GM04504 (cell line): ENCODE data around the gene MBNL2.
"Not testable (repeated sequence)": the region's sequence is repeated elsewhere in the genome, so short reads cannot be mapped to it uniquely, and the experiment has no call there.

Experiments used
- DNase-seq: peaks from one replicate; pipeline ENCODE4 v3.0.0-alpha.2; 2012; ENCODE audit warnings: low read depth

The MBNL2 gene

DNA sequence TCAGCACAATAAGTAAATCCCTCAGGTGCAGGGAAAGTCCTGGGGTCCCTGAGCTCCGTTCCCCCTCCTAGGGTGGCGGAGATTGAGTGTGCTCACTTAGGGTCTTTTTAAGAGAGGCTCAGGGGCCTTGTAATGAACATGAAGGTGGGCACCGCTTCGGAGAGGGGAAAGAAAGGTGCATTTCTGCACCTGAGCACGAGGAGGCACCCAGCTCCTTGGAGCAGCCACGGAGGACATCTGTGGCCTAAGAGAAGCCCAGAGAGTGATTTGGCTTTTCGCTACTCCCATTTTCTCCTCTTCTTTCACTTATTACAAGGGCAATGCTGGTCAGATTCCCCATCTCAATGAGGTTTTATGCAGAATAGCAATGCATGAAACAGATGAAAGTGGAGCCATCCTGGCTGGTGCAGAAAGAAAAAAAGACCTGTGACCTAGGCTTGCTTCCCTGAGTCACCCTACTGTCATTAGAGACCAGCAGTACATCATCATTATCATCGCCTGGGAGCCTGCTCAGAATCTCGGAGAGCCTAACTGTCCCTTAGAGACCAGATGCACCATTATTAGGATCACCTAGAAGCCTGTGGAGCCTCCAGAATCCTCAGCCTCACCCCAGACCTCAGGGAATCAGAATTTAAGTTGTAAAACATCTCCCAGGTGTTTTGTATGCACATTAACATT is 125.3 kb downstream of the MBNL2 start:
- no peak for DNase-seq

DNA sequence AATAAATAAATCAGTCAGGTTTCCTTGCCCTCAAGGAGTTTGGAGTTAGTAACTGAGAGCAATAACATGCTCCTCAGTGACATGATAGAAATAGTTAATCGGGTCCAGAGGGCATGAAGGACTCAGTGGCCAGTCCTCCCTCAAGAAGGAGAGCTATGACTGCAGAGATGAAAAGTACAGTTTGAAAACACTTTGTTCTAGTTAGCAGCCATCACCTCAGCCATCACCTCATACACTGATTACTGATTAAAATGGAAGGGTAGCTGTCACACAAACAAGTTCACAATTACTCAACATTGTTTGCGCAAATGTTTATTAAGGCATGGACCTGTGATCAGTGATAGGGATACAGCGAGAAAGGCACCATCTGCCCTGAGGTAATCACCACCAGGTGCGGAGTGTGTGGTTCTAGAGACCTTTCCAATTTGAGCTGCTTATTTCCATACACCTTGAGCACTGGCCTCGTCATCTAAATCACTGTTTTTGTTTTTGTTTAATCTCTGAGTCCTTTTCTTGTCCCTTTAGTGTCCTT is 126.5 kb downstream of the MBNL2 start:
- DNase-seq: no peak

DNA sequence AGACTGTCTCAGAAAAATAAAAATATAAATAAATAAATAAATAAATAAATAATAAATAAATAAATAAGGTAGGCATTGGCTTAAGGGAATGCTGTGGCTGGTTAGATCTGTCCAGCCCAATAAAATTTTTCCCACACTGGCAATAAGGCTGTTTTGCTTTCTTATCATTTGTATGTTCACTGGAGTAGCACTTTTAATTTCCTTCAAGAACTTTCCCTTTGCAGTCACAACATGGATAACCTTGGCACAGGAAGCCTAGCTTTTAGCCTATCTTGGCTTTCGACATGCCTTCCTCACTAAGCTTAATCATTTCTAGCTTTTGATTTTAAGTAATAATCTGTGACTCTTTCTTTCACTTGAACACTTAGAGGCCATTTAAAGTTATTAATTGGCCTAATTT is 129.9 kb downstream of the MBNL2 start:
- not testable (repeated sequence) for DNase-seq

DNA sequence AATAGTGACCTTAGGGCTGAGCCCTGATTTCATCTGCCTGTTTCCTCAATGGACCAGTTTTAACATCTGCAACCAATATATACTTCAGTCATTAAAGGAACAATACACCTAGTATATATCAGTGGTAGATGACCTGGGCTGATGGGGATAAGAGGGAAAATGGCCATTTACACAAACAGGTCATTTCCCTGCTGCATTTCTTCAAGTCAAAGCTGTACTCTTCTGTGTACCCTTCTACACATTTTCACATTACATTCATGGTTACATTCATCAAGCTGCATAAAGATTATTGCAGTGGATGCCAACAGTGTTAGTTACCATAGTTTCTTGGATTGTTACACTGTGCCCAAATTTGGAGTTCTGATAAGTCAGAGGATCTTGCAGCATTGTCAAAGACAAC is 130.7 kb downstream of the MBNL2 start:
- DNase-seq: no peak

DNA sequence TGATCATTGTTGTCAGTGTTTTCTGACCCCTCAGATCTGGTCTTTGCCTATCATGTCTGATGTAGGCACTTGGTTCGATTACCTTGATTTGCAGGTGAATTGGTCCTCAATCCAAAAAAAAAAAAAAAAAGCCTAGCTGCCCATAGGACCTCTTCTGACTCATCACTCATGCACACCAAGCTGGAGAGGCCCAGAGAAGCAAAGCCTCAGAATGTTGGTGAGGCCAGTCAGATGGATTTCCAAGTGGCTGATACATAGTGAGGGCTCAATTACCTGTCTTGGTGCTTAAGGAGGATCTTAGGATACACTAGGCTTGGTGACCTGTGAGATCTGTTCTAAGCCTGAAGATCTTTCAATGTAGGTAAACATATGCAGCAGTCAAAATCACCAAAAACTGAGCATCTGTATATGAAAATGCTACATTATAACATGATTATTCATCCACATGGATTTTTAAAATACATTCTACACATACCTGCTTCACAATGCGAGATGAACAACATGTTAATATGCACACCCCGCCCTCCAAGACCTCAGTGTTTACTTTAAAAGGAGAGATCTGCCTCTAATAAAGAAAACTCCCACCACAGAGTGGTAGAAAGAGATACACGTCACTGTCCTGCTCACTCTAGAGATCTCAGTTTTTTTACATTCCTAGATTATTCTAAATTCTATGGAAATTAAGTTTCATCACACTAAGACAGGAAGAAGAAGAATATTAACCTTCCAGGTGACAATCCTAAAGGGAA is 132.0 kb downstream of the MBNL2 start:
- DNase-seq: no peak

DNA sequence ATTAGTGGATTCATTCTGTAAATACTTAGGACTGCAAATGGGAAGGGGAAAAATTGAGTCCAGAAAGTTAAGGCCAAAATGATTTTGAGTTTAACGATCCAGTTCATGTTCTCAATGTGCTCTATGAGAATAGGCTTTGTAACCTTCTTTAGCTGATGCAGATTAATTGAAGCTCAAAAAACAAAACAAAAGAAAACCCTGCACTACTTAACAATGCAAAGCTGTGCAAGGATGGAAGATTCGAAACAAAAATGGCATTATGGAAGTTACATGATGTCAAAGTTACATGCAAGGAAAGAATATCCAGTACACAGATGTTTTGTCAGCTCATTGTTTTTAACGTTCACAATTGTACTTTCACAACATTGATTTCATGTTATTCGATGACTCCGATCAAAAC is 132.7 kb downstream of the MBNL2 start:
- no peak for DNase-seq

DNA sequence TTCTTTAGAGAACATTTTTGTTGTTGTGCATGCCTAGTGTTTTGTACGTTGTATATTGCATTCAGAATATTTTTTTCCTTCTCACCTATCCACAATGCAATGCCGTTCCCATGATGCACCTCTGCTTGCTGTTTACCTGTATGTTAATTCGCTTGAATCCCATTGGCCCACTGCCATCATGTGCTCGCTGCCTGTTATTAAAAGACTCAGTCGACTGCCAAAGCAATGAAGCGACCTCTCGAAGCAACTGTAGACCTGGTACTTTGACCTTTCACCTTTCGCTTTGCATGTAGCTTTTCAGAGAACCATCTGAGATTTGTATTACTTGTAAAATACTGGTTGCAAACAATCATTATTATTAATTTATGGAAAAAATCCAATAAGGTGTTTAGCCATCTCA is 134.5 kb downstream of the MBNL2 start:
- no peak for DNase-seq

DNA sequence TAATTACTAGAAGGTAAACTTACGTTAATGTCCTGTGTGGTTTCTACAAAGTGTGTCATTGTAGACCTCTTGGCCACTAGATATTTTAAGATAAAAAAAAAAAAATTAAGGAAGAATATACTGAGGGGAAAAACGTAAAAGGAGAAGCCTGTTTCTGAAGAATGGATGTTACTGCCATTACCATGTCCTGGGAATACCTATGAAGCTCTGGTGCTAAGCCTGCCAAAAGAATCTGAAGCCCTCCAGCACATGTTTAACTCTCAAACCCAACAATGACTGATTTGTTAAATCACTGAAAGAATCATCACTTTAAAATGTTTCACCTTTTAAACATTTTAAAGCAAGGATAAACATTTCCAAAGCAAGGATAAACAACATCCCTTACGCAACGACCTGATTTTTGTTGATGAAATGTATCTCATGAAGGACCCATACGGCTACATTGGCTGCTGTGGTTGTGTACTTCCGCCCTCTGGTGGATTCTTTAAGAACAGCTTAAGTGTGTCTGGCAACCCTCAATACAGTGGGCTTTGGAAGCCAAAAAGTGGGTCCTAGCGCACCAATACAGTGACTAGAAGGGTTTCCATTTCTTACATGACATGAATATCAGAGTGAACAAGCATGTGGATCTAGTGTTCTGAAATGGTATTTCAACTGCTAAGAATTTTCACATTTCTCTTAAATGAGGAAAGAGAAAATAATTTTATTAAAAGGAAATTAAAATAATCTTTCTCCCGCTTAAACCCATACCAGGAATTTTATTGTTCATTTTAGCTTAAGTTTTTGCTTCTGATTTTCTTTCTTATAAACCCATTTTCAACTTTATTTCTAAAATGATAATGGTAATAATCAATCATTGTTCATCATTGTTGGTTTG is 137.3 kb downstream of the MBNL2 start:
- DNase-seq: peak; percentile 49

DNA sequence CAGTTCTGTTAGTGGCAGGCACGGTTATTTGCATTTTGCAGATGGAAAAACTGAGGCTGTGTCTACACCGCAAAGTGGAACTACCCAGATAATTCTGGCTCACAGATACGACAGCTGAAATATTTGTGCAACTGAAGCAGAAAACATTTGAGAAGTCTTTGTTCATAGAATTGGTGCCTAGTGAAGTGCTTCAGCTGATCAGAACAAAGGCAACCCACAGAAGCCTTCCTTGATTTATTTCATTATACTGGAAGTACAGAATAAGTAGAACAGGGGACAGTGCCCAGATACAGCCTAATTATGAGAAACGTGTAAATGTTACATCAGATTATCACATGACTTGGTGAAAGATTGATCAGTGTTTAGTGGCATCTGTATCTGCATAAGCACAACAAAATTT is 138.5 kb downstream of the MBNL2 start:
- no peak for DNase-seq

DNA sequence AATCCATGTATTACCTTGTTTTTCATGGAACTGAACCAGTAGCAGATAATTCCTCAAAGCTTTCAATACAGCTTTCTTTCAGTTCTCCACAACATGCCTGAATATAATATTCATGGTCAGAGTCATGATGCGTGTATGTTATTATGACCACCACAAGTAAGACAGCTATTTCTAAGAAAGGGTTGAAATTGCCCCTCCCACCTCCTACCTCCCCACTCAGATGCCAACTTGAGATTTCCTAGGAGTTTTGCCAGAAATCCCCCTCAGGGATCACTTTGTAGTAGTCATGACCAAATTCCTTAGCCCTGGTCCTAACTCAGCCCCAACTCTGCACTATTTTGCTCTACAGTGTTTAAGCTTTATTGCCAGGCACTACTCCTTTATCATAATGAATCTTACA is 141.9 kb downstream of the MBNL2 start:
- no peak for DNase-seq

DNA sequence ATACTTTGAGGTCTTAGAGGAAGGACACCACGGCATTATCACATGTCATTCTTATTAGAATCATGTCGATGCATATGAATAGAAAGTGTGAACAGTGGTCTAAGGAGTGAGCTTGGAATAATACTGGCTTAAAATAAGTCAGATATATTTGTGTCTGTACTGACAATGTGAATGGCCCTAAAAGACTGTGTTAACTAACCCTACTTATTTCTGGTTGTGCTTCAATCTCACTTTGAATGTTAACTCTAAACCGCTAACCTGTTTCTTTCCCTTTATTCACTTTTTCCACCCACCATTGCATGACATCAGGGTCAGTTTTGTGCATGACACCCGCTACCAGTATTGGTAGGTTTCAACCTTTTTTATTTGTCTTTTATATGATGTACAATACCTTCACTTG is 142.7 kb downstream of the MBNL2 start:
- DNase-seq: no peak

DNA sequence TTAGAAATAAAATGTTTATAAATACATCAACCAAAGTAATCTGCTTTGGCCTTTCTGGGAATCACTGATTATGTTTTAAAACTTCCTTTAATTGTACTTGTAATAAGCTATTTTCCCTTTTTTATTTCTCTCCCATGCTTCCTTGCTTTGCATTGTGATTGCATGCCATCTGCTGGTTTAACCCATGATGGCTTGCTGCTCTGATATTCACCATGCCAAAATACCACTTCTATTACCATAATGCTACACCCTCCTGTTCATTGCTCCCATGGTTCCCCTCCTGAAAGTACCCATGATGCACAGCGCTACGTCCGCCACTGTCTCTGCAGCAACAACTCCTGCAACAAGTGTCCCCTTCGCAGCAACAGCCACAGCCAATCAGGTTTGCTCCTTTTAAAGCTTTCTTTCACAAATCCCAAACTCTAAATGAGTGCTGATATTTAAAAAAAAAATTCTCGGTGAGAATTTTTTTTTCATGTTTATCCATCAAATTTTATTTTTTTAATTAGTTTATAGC is 144.1 kb downstream of the MBNL2 start:
- DNase-seq: no peak

DNA sequence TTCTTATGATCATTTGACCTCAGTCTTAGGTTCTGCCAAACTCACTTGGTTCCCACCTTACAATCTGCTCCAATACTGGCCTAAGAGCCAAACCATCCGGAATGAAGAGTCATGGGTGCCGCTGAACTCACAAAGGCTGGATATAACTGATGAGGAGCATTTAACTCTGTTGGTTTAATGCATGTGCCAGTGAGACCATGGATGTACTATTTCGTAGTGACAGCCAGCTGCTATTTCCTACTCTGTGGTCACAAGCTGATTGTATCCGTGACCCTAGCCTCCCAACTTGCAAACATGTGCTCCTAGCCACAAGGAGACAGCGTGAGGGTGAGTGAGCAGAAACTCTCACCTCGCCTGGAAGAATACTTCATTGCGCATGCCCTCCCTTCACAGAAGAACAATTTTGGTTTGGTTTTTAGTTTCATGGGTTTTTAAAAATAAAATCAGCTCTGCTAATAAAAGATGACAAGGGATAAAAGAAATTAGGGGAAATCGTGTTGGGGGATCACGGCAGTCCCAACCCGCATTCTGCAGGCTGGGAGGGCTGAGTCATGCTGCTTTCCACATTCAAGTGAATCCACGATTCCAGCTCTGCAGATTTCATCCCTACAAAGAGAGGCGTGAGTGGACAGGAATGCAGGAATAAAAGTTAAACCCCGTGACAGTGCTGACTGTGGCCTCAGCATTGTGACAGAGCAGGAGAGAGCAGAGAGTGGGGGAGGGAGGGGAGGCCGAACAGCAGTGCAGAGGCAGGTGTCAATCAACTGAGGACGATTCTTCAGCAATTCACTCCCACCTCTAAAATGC is 145.1 kb downstream of the MBNL2 start:
- DNase-seq: peak; percentile 83

DNA sequence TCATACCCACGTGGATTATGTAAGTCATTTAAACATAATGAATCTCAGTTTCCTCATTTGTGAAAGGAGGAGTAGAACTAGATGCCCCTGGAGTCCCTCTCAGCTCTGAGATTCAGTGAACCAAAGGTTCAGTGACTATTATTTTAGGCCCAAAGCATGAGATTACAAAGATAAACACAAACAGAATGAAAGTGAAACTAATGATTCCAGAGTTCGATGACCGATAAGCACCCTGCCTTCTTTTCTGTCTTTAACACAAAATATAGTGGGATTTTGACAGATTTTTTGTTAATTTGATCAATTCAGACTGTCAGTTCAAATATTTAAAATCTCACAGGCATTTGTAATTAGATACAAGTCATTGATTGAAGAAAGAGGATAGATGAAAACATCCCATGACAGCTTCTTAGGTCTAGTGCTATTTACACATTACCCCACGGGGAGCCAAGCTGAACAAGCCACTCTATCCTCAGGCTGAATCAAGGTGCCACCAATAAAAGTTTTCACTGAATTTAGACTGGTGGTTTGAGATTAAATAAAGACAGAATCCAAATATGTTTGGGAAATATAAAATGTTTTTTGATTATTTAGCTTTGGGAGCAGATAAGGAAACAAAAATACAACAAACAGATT is 147.2 kb downstream of the MBNL2 start:
- no peak for DNase-seq

DNA sequence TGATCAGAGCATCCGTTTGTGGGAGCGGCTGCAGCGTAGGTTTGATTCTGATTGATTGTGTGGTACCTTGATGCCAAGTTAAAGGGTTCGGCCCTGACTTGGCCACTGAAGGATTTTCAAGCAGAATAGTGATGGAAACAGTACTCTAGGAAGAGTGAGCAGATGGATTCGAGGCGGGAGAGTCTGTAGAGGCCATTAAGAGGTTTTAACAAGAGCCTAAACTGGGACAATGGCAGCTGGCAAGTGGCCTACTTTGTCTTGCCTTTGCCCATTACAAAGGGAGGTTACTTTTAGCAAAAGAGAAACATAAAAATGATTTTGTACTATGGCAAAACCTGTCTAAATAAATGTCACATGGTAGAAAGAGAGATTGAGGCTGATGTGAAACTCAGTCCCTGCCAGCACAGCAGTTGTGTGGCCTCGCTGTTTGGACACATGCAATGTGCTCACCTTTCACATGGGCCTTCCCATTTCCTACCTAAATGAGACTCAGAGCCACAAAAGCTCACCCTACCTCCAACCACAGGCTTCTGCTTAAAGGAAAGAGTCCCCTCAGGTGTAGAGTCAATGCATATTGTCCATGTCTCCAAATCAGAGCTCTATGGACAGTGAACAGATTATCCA is 149.5 kb downstream of the MBNL2 start:
- DNase-seq: no peak

DNA sequence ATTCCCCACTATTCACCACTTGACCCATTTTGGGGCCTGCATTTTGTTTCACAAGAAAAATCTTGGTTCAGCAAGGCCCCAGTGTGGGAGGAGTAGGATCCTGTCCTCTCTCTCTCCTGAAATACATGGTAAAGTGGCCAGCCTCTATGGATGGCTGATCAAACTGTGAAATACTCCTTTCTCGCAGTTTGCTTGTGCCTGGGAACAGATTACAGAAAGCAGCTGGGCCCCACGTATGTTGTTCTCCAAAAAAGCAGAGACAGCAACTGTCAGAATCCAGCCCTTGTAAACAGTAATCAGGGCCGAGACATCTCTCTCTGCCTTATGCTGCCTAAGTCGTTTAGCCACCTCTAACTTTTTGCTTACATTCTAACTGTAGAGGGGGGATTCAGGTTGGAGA is 150.8 kb downstream of the MBNL2 start:
- no peak for DNase-seq

DNA sequence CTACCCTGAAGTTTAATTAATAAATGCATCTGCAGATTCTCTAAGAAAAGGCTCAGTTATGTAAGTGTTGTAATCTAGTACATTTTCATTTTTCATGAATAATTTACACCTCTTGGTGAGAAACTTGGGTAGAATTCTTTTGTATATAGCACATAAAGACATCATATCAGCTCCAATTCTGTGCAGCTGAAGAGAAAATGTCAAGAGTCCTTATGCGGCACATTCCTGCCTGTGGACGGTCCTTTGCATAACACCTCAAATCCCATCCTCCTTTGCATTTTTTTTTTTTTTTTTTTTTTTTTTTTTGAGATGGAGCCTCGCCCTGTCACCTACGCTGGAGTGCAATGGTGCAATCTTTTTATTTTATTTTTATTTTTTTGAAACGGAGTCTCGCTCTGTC is 151.7 kb downstream of the MBNL2 start:
- no peak for DNase-seq

DNA sequence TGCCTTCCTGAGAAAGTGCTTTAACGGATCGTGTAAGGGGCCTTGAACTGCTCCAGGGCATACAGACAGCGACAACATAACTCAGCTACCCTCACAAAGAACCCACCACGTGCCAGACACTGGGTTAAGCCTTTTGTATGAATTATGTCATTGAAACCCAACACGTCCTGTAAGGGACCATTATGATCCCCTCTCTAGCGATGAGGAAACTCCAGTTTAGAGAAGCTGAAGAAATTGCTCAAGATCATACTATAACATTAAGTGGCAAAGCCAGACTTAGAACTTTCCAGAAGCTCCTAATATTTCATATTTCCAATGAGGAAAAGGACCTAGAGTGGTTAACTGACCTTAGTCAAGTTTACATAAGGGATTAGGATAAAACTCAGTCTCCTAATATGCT is 154.8 kb downstream of the MBNL2 start:
- no peak for DNase-seq

DNA sequence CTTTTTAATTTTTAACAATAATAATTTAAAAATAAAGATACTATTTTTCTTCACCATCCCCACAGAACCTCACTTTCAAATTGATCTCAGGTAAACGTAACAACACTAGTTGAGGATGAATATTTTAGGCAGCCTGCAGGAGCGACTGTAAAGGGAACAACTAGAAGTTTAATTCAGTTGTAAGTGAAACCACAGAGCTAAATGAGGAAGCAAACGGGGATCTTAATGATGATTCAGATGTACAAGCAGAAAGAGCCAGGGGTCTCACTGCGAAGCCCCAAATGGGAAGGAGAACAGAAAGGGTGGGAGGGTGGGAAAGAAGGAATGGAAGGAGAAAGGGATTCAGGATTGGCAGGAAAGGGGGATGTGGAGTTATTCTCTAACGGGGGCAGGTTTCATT is 157.3 kb downstream of the MBNL2 start:
- DNase-seq: no peak

DNA sequence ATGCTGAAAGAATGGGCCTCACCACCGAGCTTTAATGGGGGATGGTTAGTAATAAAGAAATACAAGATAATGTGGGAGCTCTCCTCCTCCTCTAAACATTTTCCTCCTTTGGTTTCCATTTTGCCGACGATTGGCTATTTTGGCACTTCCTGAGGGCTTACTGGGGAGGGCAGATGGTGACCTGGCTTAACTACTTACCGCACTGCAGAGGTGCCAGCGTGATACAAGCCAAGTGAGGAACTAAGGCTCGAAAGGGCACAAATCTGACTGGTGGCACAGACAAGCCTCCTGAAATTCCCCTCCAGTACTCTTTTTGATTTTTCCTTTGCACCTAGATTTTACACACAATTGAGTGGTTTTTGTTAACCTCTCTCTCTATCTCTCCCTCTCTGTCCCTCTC is 158.6 kb downstream of the MBNL2 start:
- DNase-seq: no peak

DNA sequence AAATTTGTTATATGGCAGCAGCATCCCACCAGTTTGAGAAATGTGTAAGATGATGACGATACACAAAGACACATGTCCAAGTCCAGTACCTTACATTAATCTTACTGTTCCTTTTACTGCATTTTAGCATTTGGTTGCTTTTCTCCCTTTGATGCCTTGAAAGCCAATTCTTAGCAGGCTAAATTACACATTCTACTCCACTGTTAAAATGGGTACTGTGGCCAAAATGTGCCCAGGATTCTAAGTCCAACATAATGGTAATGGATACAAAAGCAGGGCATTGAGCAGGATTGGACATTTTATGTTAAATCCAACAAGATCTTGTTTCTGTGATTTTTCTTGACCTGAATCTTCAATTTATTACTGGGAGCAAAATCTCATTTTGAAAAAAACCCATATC is 159.1 kb downstream of the MBNL2 start:
- no peak for DNase-seq
